Astrocyte of the spinal cord (primary cell): Measurements from ENCODE around the gene ISCA1.

Experiments used
- DNase-seq: peaks from one replicate; pipeline ENCODE4 v3.0.0; 2011; ENCODE audit warnings: low read depth, low spot score
- H3K4me3 ChIP-seq: 2 replicates; pipeline ENCODE4 v1.5.1; 2011; ENCODE audit warnings: low read depth, mild to moderate bottlenecking, low read length, moderate library complexity
- CTCF ChIP-seq: IDR thresholded peaks from 2 replicates; pipeline ENCODE4 v1.5.1; 2012; ENCODE audit warnings: low read depth, mild to moderate bottlenecking, low read length, inconsistent platforms
- in situ Hi-C: cut with HindIII; loops from 2 replicates; pipeline ENCODE4 v1.10.0; 2017; ENCODE audit warnings: low sequenced_read_pairs

The ISCA1 gene

DNA sequence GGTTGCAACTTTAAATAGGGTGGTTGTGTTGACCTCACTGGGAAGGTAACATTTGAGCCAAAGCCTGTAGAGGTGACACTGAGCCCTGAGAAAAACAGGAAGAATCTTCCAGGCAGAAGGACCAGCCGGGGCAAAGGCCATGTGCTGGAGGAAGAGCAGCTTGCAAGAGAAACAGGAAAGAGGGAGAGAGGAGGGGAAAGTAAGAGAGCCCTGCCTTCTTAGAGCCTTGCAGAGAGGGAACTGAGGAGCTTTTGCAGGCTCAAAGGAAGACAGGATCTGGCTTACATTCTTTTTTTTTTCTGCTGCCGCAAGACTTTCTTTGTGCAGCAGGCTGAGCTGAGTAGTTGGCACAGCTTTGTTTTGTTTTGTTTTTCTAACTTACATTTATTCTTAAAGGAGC lies 40.3 kb downstream of the ISCA1 start:
- TF ChIP-seq CTCF: no peak
- no peak overlapping the region for H3K4me3 ChIP-seq
- in situ Hi-C loops: no loop called here
- no peak for DNase-seq

- no peak for TF ChIP-seq CTCF
- no peak overlapping the region for H3K4me3 ChIP-seq
- in situ Hi-C loops: no loop called here
- DNase-seq: no peak
These were observed 41.1 kb downstream of the ISCA1 start for GRCh38 chr9:86241216-86241615.

GRCh38 chr9:86238861-86239770 lies 43.2 kb downstream of the ISCA1 start:
- no peak for TF ChIP-seq CTCF
- in situ Hi-C loops: no loop called here
- H3K4me3 ChIP-seq: no peak overlapping the region
- peak; percentile 9 for DNase-seq

- in situ Hi-C loops: no loop called here
- no peak for DNase-seq
- no peak overlapping the region for H3K4me3 ChIP-seq
- no peak for TF ChIP-seq CTCF
These were observed 51.5 kb downstream of the ISCA1 start for GRCh38 chr9:86230858-86231257.

DNA sequence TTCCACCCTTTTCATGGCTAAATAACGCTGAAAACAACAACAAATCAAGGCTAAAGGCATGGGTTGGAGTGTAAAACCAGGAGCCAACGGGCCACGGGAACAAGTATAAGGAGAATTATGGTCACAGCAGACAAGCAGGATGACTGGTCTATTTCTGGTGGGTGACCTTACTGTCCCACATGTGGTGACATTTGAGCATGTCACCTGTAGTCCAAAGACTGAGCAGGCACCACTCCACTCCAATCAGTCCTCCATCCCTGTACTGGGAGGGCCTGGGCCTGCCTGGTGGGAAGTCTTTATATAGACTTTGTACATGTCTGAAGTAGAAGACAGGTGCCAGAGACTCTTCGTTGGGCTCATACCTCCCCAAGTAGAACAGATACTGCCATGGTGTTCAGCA lies 59.7 kb downstream of the ISCA1 start:
- no peak for DNase-seq
- no peak overlapping the region for H3K4me3 ChIP-seq
- no peak for TF ChIP-seq CTCF
- in situ Hi-C loops: no loop called here

- no peak overlapping the region for H3K4me3 ChIP-seq
- TF ChIP-seq CTCF: no peak
- in situ Hi-C loops: no loop called here
- no peak for DNase-seq
These were observed 62.7 kb downstream of the ISCA1 start for GRCh38 chr9:86219606-86220005.
